ENCODE measurements around the gene DPM2.

Gene DPM2

GRCh38 chr9:127977884-127978647 is 40.4 kb upstream of the DPM2 start:
- ChIA-PET POLR2A (interaction anchor here (0.9 kb wide), 1 partner anchor 34 kb away, joined by 3 read pairs; no protein-coding TSS in a partner anchor), CTCF (interaction anchor here (2.0 kb wide), 1 partner anchor 36 kb away, joined by 5 read pairs; no protein-coding TSS in a partner anchor)
- TF ChIP-seq SP1 (IDR thresholded peaks at IDR 0.05): no peak
- no peak for TF ChIP-seq HDGF (IDR thresholded peaks at IDR 0.05; ENCODE audit: borderline replicate concordance)
- TF ChIP-seq ELF4 (IDR thresholded peaks at IDR 0.05): no peak
- TF ChIP-seq FOXA1 (IDR thresholded peaks at IDR 0.05): no peak
- no peak for TF ChIP-seq BHLHE40 (IDR thresholded peaks at IDR 0.05; ENCODE audit: borderline replicate concordance)
- no peak for DNase-seq (ENCODE audit: extremely low spot score)

- no peak for TF ChIP-seq TARDBP (IDR thresholded peaks at IDR 0.05)
- TF ChIP-seq ZNF384 (IDR thresholded peaks at IDR 0.05): no peak
- TF ChIP-seq SUZ12 (IDR thresholded peaks at IDR 0.05): no peak
- TF ChIP-seq SP1 (IDR thresholded peaks at IDR 0.05): no peak
- no peak for TF ChIP-seq CTBP1 (IDR thresholded peaks at IDR 0.05; ENCODE audit: borderline replicate concordance)
- TF ChIP-seq BHLHE40 (IDR thresholded peaks at IDR 0.05; ENCODE audit: borderline replicate concordance): no peak
- no peak for TF ChIP-seq L3MBTL2 (conservative IDR thresholded peaks at IDR 0.05)
- TF ChIP-seq ARNT (IDR thresholded peaks at IDR 0.05): no peak
- no peak for TF ChIP-seq ELF4 (IDR thresholded peaks at IDR 0.05)
- no peak for TF ChIP-seq FOXK2 (IDR thresholded peaks at IDR 0.05)
- no peak for TF ChIP-seq HDGF (IDR thresholded peaks at IDR 0.05; ENCODE audit: borderline replicate concordance)
- no peak for TF ChIP-seq LEF1 (IDR thresholded peaks at IDR 0.05; ENCODE audit: borderline replicate concordance)
- TF ChIP-seq NFRKB (IDR thresholded peaks at IDR 0.05): no peak
- ChIA-PET POLR2A (interaction anchor here (0.9 kb wide), 1 partner anchor 34 kb away, joined by 3 read pairs; no protein-coding TSS in a partner anchor), CTCF (interaction anchor here (1.5 to 2.0 kb wide), 2 partner anchors 35 to 58 kb away, joined by 3 to 5 read pairs; no protein-coding TSS in a partner anchor)
- no peak for DNase-seq (ENCODE audit: extremely low spot score)
Observed at GRCh38 chr9:127977009-127977883, 39.6 kb upstream of the DPM2 start.

GRCh38 chr9:127976498-127976897 is 38.8 kb upstream of the DPM2 start:
- no peak for DNase-seq (ENCODE audit: extremely low spot score)
- CTCF ChIA-PET: interaction anchor here (1.5 kb wide), 1 partner anchor 59 kb away, joined by 3 read pairs; no protein-coding TSS in a partner anchor
- TF ChIP-seq PKNOX1 (IDR thresholded peaks at IDR 0.05): no peak
- no peak for TF ChIP-seq ZNF384 (IDR thresholded peaks at IDR 0.05)
- TF ChIP-seq FOXA1 (IDR thresholded peaks at IDR 0.05): no peak
- POLR2A ChIA-PET: no interaction called here

- DNase-seq (ENCODE audit: extremely low spot score): no peak
- ChIA-PET POLR2A (no interaction called here), CTCF (interaction anchor here (1.5 kb wide), 1 partner anchor 59 kb away, joined by 3 read pairs; no protein-coding TSS in a partner anchor)
- no peak for TF ChIP-seq LEF1 (IDR thresholded peaks at IDR 0.05; ENCODE audit: borderline replicate concordance)
- no peak for TF ChIP-seq NFRKB (IDR thresholded peaks at IDR 0.05)
- no peak for TF ChIP-seq TARDBP (IDR thresholded peaks at IDR 0.05)
- no peak for TF ChIP-seq BHLHE40 (IDR thresholded peaks at IDR 0.05; ENCODE audit: borderline replicate concordance)
- no peak for TF ChIP-seq FOXA1 (IDR thresholded peaks at IDR 0.05)
- TF ChIP-seq FOXM1 (IDR thresholded peaks at IDR 0.05; ENCODE audit: borderline replicate concordance): no peak
- TF ChIP-seq SUZ12 (IDR thresholded peaks at IDR 0.05): no peak
- TF ChIP-seq SP1 (IDR thresholded peaks at IDR 0.05): no peak
- TF ChIP-seq HDGF (IDR thresholded peaks at IDR 0.05; ENCODE audit: borderline replicate concordance): no peak
- TF ChIP-seq PKNOX1 (IDR thresholded peaks at IDR 0.05): no peak
- no peak for TF ChIP-seq ZNF384 (IDR thresholded peaks at IDR 0.05)
- TF ChIP-seq CTBP1 (IDR thresholded peaks at IDR 0.05; ENCODE audit: borderline replicate concordance): no peak
- no peak for TF ChIP-seq ELF4 (IDR thresholded peaks at IDR 0.05)
- no peak for TF ChIP-seq FOXK2 (IDR thresholded peaks at IDR 0.05)
- TF ChIP-seq ARNT (IDR thresholded peaks at IDR 0.05): no peak
- no peak for TF ChIP-seq L3MBTL2 (conservative IDR thresholded peaks at IDR 0.05)
Observed at GRCh38 chr9:127975376-127976315, 38.0 kb upstream of the DPM2 start.

- CTCF ChIA-PET: no interaction called here
- TF ChIP-seq FOXK2 (IDR thresholded peaks at IDR 0.05): no peak
- no peak for TF ChIP-seq SP1 (IDR thresholded peaks at IDR 0.05)
- no peak for TF ChIP-seq FOXM1 (IDR thresholded peaks at IDR 0.05; ENCODE audit: borderline replicate concordance)
- no peak for TF ChIP-seq NFRKB (IDR thresholded peaks at IDR 0.05)
- no peak for TF ChIP-seq ZNF384 (IDR thresholded peaks at IDR 0.05)
- TF ChIP-seq BHLHE40 (IDR thresholded peaks at IDR 0.05; ENCODE audit: borderline replicate concordance): no peak
- TF ChIP-seq SUZ12 (IDR thresholded peaks at IDR 0.05): no peak
- TF ChIP-seq ELF4 (IDR thresholded peaks at IDR 0.05): no peak
- TF ChIP-seq ARNT (IDR thresholded peaks at IDR 0.05): no peak
- TF ChIP-seq CTBP1 (IDR thresholded peaks at IDR 0.05; ENCODE audit: borderline replicate concordance): no peak
- TF ChIP-seq PKNOX1 (IDR thresholded peaks at IDR 0.05): no peak
- TF ChIP-seq HDGF (IDR thresholded peaks at IDR 0.05; ENCODE audit: borderline replicate concordance): no peak
- POLR2A ChIA-PET: no interaction called here
- DNase-seq (ENCODE audit: extremely low spot score): no peak
Observed at GRCh38 chr9:127974769-127975261, 37.2 kb upstream of the DPM2 start.

Measured in HEK293T (cell line).